Stimulated activated CD4-positive, alpha-beta T cell treated with anti-CD3 and anti-CD28 coated beads, Interleukin-2, amount 100 ng/mL, for 48 hours (primary cell): ENCODE measurements around the gene LMO7.
"Not testable (repeated sequence)": the region's sequence is repeated elsewhere in the genome, so short reads cannot be mapped to it uniquely, and the experiment has no call there.

Source experiments
- DNase-seq, 2 donors: peaks; one replicate each; pipeline ENCODE4 v3.0.0-alpha.2; 2020

The LMO7 gene

DNA sequence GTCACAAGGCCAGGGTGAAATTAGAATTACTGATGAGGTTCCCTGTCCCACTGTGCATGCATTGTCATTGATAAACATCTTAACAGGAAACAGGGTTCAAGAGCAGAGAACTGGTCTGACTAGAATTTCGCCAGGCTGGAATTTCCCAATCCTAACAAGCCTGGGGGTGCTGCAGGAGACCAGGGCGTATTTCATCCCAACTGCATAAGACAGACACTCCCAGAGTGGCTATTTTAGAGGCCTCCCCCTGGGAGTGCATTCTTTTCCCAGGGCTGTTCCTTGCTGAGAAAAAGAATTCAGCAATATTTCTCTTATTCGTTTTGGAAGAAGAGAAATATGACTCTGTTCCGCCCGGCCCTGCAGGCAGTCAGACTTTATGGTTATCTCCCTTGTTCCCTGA, 144.0 kb downstream of the LMO7 start:
- DNase-seq, result not testable (repeated sequence)

GRCh38 chr13:75782985-75783384, 146.9 kb downstream of the LMO7 start:
- DNase-seq, result no peak

DNA sequence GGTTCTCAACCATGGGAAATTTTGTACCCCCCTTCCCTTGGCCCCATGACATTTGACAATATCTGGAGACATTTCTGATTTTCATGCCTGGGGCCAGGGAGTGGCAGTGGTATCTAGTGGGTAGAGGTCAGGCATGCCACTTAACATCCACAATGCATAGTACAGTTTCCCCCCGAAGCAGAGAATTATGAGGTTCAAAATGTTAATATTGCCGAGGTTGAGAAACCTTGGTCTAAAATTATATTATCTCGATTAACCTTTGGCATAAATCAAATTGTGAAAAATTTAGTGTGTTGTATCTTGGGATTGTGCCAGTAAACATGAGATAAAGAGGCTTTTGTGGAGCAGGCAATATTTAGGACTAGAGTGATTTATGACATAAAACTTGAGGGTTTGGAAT, 147.9 kb downstream of the LMO7 start:
- DNase-seq, result no peak

GRCh38 chr13:75785130-75785529, 149.0 kb downstream of the LMO7 start:
- DNase-seq, result no peak

GRCh38 chr13:75787249-75787928, 151.3 kb downstream of the LMO7 start:
- DNase-seq, result no peak

- DNase-seq, result no peak
Observed at GRCh38 chr13:75788481-75788981, 152.4 kb downstream of the LMO7 start.

DNA sequence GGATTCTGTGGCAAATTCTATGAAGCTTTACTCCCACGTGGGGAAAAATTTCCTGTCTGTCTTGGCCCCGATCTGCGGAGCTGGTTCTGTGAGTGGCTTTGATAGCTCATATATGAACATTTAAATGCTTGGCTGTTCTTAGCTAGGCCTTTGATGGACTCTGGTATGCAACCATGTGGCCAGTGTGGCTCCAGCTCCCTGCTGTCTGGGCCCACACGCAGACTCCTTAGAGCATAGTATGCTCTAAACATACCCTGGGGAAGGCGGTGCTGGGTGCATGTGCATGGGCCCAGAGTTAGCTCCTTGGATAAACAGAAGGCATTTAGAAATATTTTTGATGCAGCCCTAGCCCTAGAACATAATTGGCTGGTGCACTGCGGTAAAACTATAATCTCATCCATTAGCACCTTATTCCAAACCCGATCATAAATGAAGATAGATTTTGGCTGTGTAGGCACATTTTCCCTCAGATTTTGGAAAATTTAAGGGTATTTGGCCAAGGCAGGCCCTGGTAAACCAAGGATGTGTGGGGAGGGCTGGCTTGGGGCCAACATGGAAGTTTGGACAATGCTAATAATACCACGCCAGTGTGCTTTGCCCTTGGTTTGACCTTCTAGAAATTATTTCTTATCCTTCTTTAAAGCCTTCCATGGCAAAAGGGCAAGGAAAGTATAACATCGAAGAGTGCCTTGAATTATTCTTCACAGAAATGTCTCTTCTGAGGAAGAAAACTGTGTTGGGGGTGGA, 153.5 kb downstream of the LMO7 start:
- DNase-seq, result no peak

GRCh38 chr13:75790198-75790970, 154.3 kb downstream of the LMO7 start:
- DNase-seq, result no peak

DNA sequence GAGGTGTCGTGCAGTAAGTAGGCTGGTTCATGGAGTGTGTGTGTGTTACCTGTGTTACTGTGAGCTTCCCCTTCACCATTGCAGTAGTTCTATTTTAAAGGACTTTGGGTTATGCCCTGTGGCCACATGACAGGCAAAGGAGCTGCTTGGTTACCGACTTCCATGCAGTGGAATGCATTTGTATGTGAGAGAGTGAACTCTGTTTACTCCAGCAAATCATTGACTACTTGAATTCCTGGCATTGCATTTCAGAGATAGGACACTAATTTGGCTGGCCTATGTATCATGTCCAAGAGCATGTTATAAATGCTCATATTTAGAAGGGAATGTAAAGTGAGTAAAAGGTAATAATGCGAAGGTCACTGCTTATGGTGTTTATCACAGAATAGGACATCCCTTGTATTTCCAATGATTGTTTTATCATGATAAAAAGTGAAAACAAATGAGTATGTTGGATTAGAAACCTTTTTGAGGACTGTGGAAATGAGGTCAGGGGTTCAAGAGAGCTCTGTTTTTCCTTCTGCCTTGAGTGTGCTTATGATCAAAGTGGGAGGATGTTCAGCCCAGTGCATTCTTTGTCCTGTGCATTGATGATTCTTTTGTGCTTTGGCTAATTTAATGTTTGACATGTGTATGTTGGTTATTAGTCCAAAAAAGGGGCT, 156.5 kb downstream of the LMO7 start:
- no peak for DNase-seq

DNA sequence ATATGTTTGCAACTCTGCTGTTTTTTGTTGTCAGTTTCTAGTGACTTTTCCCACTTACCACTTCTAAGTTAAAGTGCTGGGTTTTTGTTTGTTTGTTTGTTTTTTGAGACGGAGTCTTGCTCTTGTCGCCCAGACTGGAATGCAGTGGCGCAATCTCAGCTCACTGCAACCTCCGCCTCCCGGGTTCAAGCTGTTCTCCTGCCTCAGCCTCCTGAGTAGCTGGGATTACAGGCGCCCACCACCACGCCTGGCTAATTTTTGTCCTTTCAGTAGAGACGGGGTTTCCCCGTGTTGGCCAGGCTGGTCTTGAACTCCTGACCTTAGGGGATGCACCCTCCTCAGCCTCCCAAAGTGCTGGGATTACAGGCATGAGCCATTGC, 157.0 kb downstream of the LMO7 start:
- DNase-seq, result not testable (repeated sequence)

DNA sequence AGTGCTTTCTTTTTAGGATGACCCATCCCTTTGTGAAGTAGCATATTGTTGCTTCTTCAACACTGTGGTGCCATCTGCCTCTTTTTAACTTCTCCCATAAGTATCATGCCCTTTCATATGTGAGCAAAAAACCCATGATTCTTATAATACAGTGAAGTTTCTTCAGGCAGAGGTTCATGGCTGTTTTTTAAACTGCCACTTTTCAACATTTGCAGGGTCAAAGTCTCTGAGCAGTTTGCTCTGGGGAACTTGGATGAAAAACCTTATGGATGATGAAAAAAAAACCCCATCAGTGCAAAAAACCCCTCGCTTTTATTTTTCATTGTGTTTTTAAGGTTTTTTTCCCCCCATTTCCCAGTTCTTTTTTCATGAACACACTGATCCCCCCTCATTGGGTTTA, 158.5 kb downstream of the LMO7 start:
- DNase-seq, result no peak

- DNase-seq, result no peak
Observed at GRCh38 chr13:75795274-75795673, 159.1 kb downstream of the LMO7 start.

DNA sequence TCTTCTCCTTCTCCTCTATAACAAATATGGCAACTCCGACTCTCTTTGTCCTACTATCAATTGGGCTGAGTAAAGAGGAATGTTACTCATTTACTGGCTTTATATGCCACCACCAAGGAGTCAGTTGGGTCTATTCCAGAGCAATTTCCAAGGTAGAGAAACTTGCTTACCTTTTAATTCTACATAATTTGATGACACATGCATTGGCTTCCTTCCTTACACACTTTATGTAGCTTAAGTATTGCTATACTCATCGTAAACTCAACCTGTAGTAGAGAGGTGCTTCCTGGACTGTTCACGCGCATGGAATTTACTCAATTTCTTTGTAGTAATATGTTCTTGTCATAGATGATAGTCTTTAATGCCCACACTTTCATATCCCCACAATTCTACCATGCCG, 160.7 kb downstream of the LMO7 start:
- DNase-seq, result no peak

- DNase-seq, result no peak
Observed at GRCh38 chr13:75797239-75797638, 161.1 kb downstream of the LMO7 start.

- DNase-seq, result no peak
Observed at GRCh38 chr13:75797719-75798118, 161.6 kb downstream of the LMO7 start.

DNA sequence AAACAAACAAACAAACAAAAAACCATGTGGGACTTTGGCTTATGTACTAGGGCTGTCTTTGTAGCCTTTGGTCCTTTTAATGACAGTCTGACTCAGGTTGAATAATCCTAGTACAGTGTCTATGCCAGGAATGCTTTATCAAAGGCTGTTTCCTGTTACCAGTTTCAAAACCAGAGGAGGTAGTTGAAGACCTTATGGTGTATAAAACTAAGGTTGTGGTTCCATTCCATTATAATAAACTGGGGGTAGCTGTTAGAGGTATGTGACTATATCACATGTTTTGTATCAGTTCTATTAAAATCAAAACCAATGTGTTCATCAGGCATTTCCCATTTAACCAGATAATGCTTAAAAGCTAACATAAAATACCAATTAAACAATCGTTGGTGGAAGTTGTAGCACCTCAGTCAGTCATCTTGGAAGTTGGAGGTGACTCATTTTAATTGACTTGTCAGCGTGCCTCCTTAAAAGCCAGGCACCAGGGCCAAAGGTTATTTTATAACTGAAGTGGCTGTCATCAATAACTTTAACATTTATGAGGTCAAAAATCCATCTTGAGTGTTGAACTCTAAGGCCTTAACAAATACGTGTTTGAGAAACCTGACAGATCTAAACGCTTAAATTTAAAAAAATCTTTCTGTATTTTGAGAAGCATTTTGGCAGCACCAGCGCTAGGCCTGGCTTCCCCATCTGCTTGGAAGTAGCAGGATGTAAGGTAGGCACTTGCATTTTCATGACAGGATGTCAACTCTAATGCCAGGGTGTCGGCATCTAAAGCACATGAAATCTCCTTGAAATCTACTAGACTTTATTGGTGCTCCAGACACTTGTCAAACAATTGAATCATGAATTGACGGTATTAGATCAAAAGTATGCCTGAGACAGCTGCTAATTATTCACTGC, 162.5 kb downstream of the LMO7 start:
- DNase-seq, result peak in 1 of 2 donors; percentile 6

DNA sequence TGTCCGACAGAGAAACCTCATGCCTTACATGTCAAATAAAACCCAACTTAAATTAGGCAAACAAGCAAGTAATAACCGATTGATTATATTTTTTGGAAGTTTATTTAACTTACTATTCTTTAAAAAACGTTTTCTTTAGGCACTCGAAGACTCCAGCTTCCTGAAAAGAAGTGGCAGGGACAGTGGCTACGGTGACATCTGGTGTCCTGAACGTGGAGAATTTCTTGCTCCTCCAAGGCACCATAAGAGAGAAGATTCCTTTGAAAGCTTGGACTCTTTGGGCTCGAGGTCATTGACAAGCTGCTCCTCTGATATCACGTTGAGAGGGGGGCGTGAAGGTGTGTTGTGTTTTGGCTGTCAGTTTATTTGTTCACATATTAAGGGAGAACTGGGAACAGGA, 164.4 kb downstream of the LMO7 start:
- DNase-seq, result no peak

- no peak for DNase-seq
Observed at GRCh38 chr13:75801388-75801945, 165.3 kb downstream of the LMO7 start.

DNA sequence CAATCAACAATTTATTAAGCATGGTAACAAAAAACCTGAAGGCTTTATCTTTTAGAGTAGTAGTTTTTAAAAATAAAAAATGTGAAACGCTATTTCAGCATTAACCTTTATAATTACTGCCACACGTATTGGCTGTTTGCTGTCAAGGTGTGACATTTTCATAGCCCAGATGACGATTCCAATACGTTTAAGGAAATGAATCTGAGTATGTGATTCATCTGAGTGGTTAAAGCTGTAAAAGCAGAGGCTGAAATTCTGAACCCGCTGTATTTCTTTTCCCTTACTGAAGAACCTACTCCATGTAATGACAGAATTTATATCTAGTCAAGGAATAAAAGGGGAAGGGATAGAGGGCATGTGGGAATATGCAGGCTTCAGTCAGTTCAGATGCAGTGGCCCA, 166.0 kb downstream of the LMO7 start:
- DNase-seq, result no peak

- DNase-seq, result no peak
Observed at GRCh38 chr13:75803164-75803611, 167.1 kb downstream of the LMO7 start.

DNA sequence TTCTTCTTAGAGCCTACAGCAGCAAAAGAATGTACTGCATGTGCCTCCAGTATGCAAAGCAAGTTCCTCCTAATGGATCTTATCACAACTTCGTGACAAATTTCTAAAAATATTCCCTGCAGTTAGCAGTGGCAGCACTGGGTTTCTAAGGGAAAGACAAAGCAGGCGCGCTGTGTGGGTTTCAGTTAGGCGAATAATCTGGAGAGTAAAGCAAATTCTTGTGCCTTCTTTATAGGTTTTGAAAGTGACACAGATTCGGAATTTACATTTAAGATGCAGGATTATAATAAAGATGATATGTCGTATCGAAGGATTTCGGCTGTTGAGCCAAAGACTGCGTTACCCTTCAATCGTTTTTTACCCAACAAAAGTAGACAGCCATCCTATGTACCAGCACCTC, 167.9 kb downstream of the LMO7 start:
- DNase-seq, result no peak

DNA sequence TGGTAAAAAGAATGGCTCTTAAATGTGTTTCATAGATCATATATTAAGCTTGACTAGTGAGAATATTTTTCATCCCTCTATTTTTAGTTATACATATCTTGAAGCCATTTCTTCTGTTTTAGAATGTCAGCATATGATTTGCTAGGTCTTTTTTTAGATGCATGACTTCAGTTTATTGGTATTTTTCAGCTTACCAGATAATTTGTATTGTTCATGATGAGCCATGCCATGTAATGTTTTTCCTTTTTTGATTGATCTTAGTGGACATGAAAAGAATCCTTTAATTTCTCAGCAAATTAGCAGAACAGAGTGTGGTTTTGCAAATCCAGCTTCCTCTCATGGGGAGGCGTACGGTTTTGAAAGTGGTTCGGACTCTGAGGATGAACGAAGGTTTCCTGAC, 168.5 kb downstream of the LMO7 start:
- no peak for DNase-seq
